Hepatocyte (in vitro differentiated cells): ENCODE measurements around the gene SBF1. TPM values are rescaled to one million over a fixed set of nuclear protein-coding genes. Genes with fewer than 3 reads are reported as not detected.

Source experiments
- DNase-seq: peaks from one replicate; pipeline ENCODE4 v3.0.0-alpha.2; 2016; ENCODE audit warnings: low spot score
- H2AFZ ChIP-seq: fragments of 200-600 bp; sonication (generic); 2 replicates; pipeline ENCODE4 v1.6.0; 2016; ENCODE audit warnings: antibody characterized with exemption, mild to moderate bottlenecking
- H3K27ac ChIP-seq: fragments of 200-600 bp; sonication (generic); 2 replicates; pipeline ENCODE4 v1.5.1; 2016; ENCODE audit warnings: mild to moderate bottlenecking
- H3K27me3 ChIP-seq: fragments of 200-600 bp; sonication (generic); 2 replicates; pipeline ENCODE4 v1.6.1; 2016
- H3K36me3 ChIP-seq: fragments of 200-600 bp; sonication (generic); replicated peaks from 2 replicates; pipeline ENCODE4 v1.5.1; 2016; ENCODE audit warnings: low read depth; ENCODE audit not compliant: insufficient read depth
- H3K4me1 ChIP-seq: fragments of 200-600 bp; sonication (generic); 2 replicates; pipeline ENCODE4 v1.5.1; 2016; ENCODE audit warnings: mild to moderate bottlenecking, moderate library complexity; ENCODE audit not compliant: insufficient read depth
- H3K4me2 ChIP-seq: fragments of 200-600 bp; sonication (generic); 2 replicates; pipeline ENCODE4 v1.6.0; 2016
- H3K4me3 ChIP-seq: fragments of 200-600 bp; sonication (generic); 2 replicates; pipeline ENCODE4 v1.5.1; 2016; ENCODE audit warnings: mild to moderate bottlenecking
- H3K79me2 ChIP-seq: fragments of 200-600 bp; sonication (generic); 2 replicates; pipeline ENCODE4 v1.6.0; 2017; ENCODE audit warnings: mild to moderate bottlenecking
- H3K9me2 ChIP-seq: fragments of 200-600 bp; sonication (generic); replicated peaks from 2 replicates; pipeline ENCODE4 v1.6.0; 2017; ENCODE audit warnings: mild to moderate bottlenecking; ENCODE audit not compliant: insufficient read depth
- H3K9me3 ChIP-seq: fragments of 200-600 bp; sonication (generic); 2 replicates; pipeline ENCODE4 v1.5.1; 2016; ENCODE audit warnings: low read depth, mild to moderate bottlenecking
- H4K20me1 ChIP-seq: fragments of 200-600 bp; sonication (generic); 2 replicates; pipeline ENCODE4 v1.6.0; 2016; ENCODE audit warnings: mild to moderate bottlenecking; ENCODE audit not compliant: insufficient read depth, poor library complexity, severe bottlenecking
- CTCF ChIP-seq: fragments of 200-600 bp; sonication (generic); IDR thresholded peaks from 2 replicates; pipeline ENCODE4 v1.5.1; 2016; ENCODE audit warnings: antibody characterized with exemption, mild to moderate bottlenecking; ENCODE audit not compliant: poor library complexity
- EZH2 ChIP-seq: fragments of 200-600 bp; sonication (generic); IDR thresholded peaks from 2 replicates; pipeline ENCODE4 v1.6.1; 2016; ENCODE audit warnings: antibody characterized with exemption, mild to moderate bottlenecking, borderline replicate concordance
- EZH2phosphoT487 ChIP-seq: fragments of 200-600 bp; sonication (generic); IDR thresholded peaks from one replicate; pipeline ENCODE4 v1.6.1; 2018; ENCODE audit warnings: antibody characterized with exemption, mild to moderate bottlenecking, low read depth, moderate library complexity; ENCODE audit not compliant: unreplicated experiment, severe bottlenecking
- WGBS: methylation state at CpG from one replicate; pipeline ENCODE4 v1.1.6; 2016; ENCODE audit warnings: low lambda C conversion rate; ENCODE audit errors: missing lambda C conversion rate; 5-methylcytosine and 5-hydroxymethylcytosine counted together
- polyA plus RNA-seq: library from polyadenylated mRNA; unstranded; fragments of >200 nt; fragmentation: Nextera tagmentation; extraction: Ambion mirVana; gene quantifications from 2 replicates; pipeline ENCODE4 v1.2.1, GENCODE V29; 2016
- total RNA-seq: library from RNA; depleted of rRNA; stranded (reverse); fragments of >200 nt; gene quantifications from 2 replicates; pipeline ENCODE4 v1.2.3, GENCODE V29; 2014

SBF1 gene
- total and polyA plus RNA-seq, 2 experiments from 2014 or later, result 34.5 to 49.5 TPM

GRCh38 chr22:50522806-50523438, 48.1 kb upstream of the SBF1 start:
- Histone ChIP-seq H3K27me3 (no peaks in the 10 kb centered on the region), H3K79me2 (peaks cover 37% of the 10 kb centered on the region), H3K9me2 (no peaks in the 10 kb centered on the region), H3K4me3 (no peak overlapping the region), H3K4me1 (peaks cover 19% of the 10 kb centered on the region), H3K9me3 (no peaks in the 10 kb centered on the region), H3K27ac (no peak overlapping the region), H3K4me2 (peak overlapping the region; percentile 94), H2AFZ (no peak overlapping the region), H4K20me1 (peaks cover 13% of the 10 kb centered on the region), H3K36me3 (no peaks in the 10 kb centered on the region)
- 92% methylated on average over 15 of the region's 22 CpGs for WGBS
- no peak for TF ChIP-seq EZH2
- TF ChIP-seq EZH2phosphoT487, result no peak
- no peak for TF ChIP-seq CTCF
- peak; percentile 6 for DNase-seq

DNA sequence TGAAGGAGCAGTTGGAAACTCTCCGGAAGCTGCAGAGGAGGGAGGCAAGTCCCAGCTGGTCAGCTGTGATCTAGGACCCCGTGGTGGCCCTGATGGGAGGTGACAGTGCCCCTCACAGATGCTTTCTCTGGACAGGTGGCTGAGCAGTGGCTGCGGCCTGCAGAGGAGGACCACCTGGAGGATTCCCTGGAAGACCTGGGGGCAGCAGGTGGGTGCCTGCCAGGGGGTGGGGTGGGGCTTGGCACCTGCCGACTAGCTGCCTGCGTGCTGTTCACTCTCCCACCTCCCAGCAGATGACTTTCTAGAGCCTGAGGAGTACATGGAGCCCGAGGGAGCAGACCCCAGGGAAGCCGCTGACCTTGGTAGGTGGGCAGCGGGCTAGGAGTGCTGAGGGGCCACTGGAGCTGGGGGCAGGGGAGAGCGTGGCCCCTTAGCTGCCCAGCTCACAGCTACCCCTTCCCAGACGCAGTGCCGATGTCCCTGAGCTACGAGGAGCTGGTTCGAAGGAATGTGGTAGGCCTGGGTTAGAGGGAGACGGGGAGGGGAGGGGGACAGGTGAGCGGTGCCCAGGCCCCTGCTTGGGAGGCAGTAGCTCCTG, 47.5 kb upstream of the SBF1 start:
- Histone ChIP-seq H3K4me1 (peaks cover 18% of the 10 kb centered on the region), H3K36me3 (no peaks in the 10 kb centered on the region), H2AFZ (no peak overlapping the region), H3K4me3 (no peak overlapping the region), H4K20me1 (peaks cover 13% of the 10 kb centered on the region), H3K79me2 (peaks cover 37% of the 10 kb centered on the region), H3K4me2 (no peak overlapping the region), H3K27ac (no peak overlapping the region), H3K9me2 (no peaks in the 10 kb centered on the region), H3K9me3 (no peaks in the 10 kb centered on the region), H3K27me3 (no peaks in the 10 kb centered on the region)
- no peak for TF ChIP-seq EZH2phosphoT487
- TF ChIP-seq EZH2, result no peak
- TF ChIP-seq CTCF, result no peak
- DNase-seq, result no peak
- 92% methylated on average over 12 of the region's 15 CpGs for WGBS

DNA sequence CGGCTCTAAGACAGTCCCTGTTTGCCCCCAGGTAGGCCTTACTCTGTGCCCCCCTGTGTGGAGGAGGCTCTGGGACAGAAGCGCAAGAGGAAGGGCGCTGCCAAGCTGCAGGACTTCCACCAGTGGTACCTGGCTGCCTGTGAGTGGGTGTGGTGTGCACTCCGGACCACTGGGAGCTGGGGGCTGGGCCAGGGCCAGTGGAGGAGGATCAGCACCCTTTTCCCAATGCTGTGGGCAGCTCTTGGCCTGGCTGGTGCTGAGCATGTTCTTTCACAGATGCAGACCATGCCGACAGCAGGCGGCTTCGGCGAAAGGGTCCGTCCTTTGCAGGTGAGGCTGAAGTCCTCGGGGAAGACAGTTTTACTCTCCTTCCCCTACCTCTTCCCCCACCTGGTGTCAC, 46.9 kb upstream of the SBF1 start:
- no peak for DNase-seq
- H3K4me3 ChIP-seq, result no peak overlapping the region
- H3K36me3 ChIP-seq, result no peaks in the 10 kb centered on the region
- no peaks in the 10 kb centered on the region for H3K9me2 ChIP-seq
- WGBS, result 94% methylated on average over 10 of the region's 10 CpGs
- peaks cover 37% of the 10 kb centered on the region for H3K79me2 ChIP-seq
- H2AFZ ChIP-seq, result no peak overlapping the region
- TF ChIP-seq CTCF (no peak), EZH2phosphoT487 (no peak)
- no peaks in the 10 kb centered on the region for H3K9me3 ChIP-seq
- H3K27ac ChIP-seq, result no peak overlapping the region
- no peak overlapping the region for H3K4me2 ChIP-seq
- no peaks in the 10 kb centered on the region for H3K27me3 ChIP-seq
- peaks cover 12% of the 10 kb centered on the region for H3K4me1 ChIP-seq
- peaks cover 13% of the 10 kb centered on the region for H4K20me1 ChIP-seq
